ENCODE data around the gene PSMG2. TPM values are rescaled to one million over a fixed set of nuclear protein-coding genes. Genes with fewer than 3 reads are reported as not detected.
A peak's percentile ranks its signal among the peaks of the same experiment; 100 is the strongest.

PSMG2 gene
- total and polyA plus RNA-seq, 9 of the 15 experiments (the other 6 are each of a cell fraction or from before 2014, with no cell fraction given): 59.9 to 271 (median 111) TPM

- TF ChIP-seq DLX4 (CRISPR knock-in tag; IDR thresholded peaks at IDR 0.05) (no peak), HDAC6 (IDR thresholded peaks at IDR 0.05; ENCODE audit: low read depth, low read length) (no peak), ZNF512 (tag; IDR thresholded peaks at IDR 0.05) (no peak), ZNF347 (CRISPR knock-in tag; IDR thresholded peaks at IDR 0.05; ENCODE audit: low read depth) (no peak), LEF1 (IDR thresholded peaks at IDR 0.05) (no peak), ZNF280A (IDR thresholded peaks at IDR 0.05; ENCODE audit: low read depth, partially characterized antibody) (no peak), ZNF589 (CRISPR knock-in tag; IDR thresholded peaks at IDR 0.05; ENCODE audit: low read depth) (no peak), ZNF24 (IDR thresholded peaks at IDR 0.05) (no peak), ZBTB1 (CRISPR knock-in tag; IDR thresholded peaks at IDR 0.05; ENCODE audit: borderline replicate concordance, low read depth) (no peak), TAL1 (IDR thresholded peaks at IDR 0.05) (no peak), NFIX (CRISPR knock-in tag; IDR thresholded peaks at IDR 0.05; ENCODE audit: low read depth) (no peak), MEF2A (IDR thresholded peaks at IDR 0.05; ENCODE audit: control insufficient read depth, low read depth, low read length) (no peak), ZNF239 (CRISPR knock-in tag; IDR thresholded peaks at IDR 0.05) (no peak), ZNF232 (CRISPR knock-in tag; IDR thresholded peaks at IDR 0.05) (no peak), ASH1L (IDR thresholded peaks at IDR 0.05; ENCODE audit: borderline replicate concordance, low read depth, partially characterized antibody) (no peak), KLF10 (CRISPR knock-in tag; IDR thresholded peaks at IDR 0.05) (no peak), BMI1 (IDR thresholded peaks at IDR 0.05; ENCODE audit: low read length) (no peak), HSF4 (CRISPR knock-in tag; IDR thresholded peaks at IDR 0.05; ENCODE audit: borderline replicate concordance) (no peak)
- TF ChIP-seq, protein P1, sequence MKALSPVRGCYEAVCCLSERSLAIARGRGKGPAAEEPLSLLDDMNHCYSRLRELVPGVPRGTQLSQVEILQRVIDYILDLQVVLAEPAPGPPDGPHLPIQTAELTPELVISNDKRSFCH (CRISPR knock-in tag; IDR thresholded peaks at IDR 0.05): no peak
- TF ChIP-seq, protein P1 (tag; IDR thresholded peaks at IDR 0.05): no peak
- 8% methylated on average over 3 of the region's 3 CpGs for WGBS (ENCODE audit: insufficient coverage, low coverage, missing lambda C conversion rate)
- ATAC-seq (no peak), FAIRE-seq (no peak), DNase-seq (ENCODE audit: extremely low read depth in 1 of 4, low spot score in 3 of 4) (no peak)
- Histone ChIP-seq H2AFZ (ENCODE audit: low read depth, low read length) (no peak overlapping the region), H3K9me3 (replicated peaks; ENCODE audit: control insufficient read depth, insufficient read depth, low read depth, low read length) (no peaks in the 10 kb centered on the region), H3K27ac (ENCODE audit: extremely low read depth, low read depth, low read length) (peak overlapping the region; percentile 2), H3K9me1 (ENCODE audit: control insufficient read depth, insufficient read depth, low read length) (no peaks in the 10 kb centered on the region), H3K4me2 (ENCODE audit: insufficient read depth, low read length) (peak overlapping the region; percentile 97), H3K27me3 (ENCODE audit: control insufficient read depth in 2 of 2, insufficient read depth in 2 of 2, low read length in 2 of 2) (no peaks in the 10 kb centered on the region), H3K36me3 (ENCODE audit: control insufficient read depth, insufficient read depth, low read length) (peaks cover 60% of the 10 kb centered on the region), H4K20me1 (replicated peaks; ENCODE audit: control insufficient read depth, insufficient read depth, low read length) (peaks cover 2% of the 10 kb centered on the region; the same call in 1 of the 2 replicates), H3K79me2 (ENCODE audit: control insufficient read depth, insufficient read depth, low read length) (peaks cover 66% of the 10 kb centered on the region), H3K9ac (ENCODE audit: insufficient read depth in 1 of 2, low read depth in 2 of 2, low read length in 2 of 2) (peak overlapping the region; percentile 98 to 99; a peak in 2 of 4 replicates), H3K4me1 (replicated peaks in 1 of 2; ENCODE audit: control insufficient read depth in 2 of 2, insufficient read depth in 2 of 2, low read length in 2 of 2) (peaks cover 14 to 15% of the 10 kb centered on the region in 2 experiments), H3K4me3 (peak overlapping the region; percentile 87)
- no TSS peak for BruUV-seq (replicated peaks)
- intact Hi-C loops (cut with micrococcal nuclease) (no loop called here), in situ Hi-C loops (cut with MboI) (no loop called here)
- ChIA-PET CTCF (ENCODE audit: low intra/inter-chr PET ratio) (no interaction called here), POLR2A (interaction anchor here (0.6 to 4.0 kb wide), 8 partner anchors 8 to 387 kb away, joined by 3 to 29 read pairs (median 4); no protein-coding TSS in a partner anchor)
Measured at GRCh38 chr18:12701161-12701560, 1.7 kb upstream of the PSMG2 start.

Measured in K562 (cell line).